Brain microvascular endothelial cell (primary cell): ENCODE measurements around the gene VSTM2B.

Source experiments
- DNase-seq: peaks from one replicate; pipeline ENCODE4 v3.0.0-alpha.2; 2020
- H3K27ac ChIP-seq: fragments of 250-450 bp; sonication (Bioruptor Pico); 2 replicates; pipeline ENCODE4 v1.5.1; 2020; ENCODE audit warnings: mild to moderate bottlenecking, moderate library complexity
- H3K27me3 ChIP-seq: fragments of 250-450 bp; sonication (Bioruptor Pico); replicated peaks from 2 replicates; pipeline ENCODE4 v1.5.1; 2020; ENCODE audit warnings: mild to moderate bottlenecking
- H3K36me3 ChIP-seq: fragments of 250-450 bp; sonication (Bioruptor Pico); replicated peaks from 2 replicates; pipeline ENCODE4 v1.5.1; 2020; ENCODE audit warnings: mild to moderate bottlenecking
- H3K4me3 ChIP-seq: 2 replicates; pipeline ENCODE4 v1.5.1; 2011; ENCODE audit warnings: low read depth, mild to moderate bottlenecking, control low read depth, low read length, moderate library complexity
- in situ Hi-C: cut with HindIII; loops from 2 replicates; pipeline ENCODE4 v1.10.0; 2017; ENCODE audit warnings: low sequenced_read_pairs, low pct_ligation_motif_present
- TF ChIP-seq, protein P1 (sequence below): IDR thresholded peaks from 2 replicates; pipeline ENCODE4 v1.5.1; 2011; ENCODE audit warnings: low read depth, mild to moderate bottlenecking, moderate library complexity, low read length, control low read depth, inconsistent platforms; ENCODE audit errors: missing control alignments

The VSTM2B gene

DNA sequence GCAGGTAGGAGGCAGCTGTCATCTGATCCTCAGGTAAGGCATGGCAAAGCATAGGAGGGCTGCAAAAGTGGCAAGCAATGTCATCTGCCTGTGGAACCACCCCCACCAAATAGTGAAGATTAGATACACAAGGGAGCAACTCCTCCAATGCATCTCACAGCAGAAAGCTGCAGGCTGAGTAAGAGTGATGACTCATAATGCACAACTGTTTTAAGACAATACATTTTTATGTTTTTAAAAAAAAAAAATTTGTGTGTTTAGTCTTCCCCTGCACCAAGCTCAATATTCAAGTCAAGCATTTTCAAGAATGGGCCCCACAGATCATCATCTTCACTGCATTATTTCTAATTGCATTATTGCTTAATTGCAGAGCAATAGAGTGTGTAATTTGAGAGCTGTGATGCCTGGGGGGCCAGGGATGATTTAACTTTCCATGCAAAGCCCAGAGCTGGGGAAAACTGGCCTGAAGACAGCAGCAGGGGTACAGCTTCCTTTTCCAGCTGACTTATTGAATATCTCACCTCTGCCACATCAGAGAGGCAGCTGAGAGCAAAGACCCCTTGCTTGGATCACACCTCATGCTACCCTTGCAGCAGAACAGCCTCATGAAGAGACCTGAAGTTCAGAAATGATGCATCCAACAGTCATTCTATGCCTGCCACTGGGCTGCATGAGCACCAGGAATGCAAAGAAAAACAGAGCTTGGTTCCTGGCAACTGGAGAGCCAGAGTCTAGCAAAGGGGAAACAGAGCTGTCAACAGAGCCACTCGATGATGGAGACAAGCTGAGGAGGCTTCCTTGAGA is 57.6 kb downstream of the VSTM2B start:
- Histone ChIP-seq H3K36me3 (no peaks in the 10 kb centered on the region), H3K4me3 (no peak overlapping the region), H3K27ac (no peak overlapping the region), H3K27me3 (no peaks in the 10 kb centered on the region)
- in situ Hi-C loops: no loop called here
- TF ChIP-seq, protein P1, sequence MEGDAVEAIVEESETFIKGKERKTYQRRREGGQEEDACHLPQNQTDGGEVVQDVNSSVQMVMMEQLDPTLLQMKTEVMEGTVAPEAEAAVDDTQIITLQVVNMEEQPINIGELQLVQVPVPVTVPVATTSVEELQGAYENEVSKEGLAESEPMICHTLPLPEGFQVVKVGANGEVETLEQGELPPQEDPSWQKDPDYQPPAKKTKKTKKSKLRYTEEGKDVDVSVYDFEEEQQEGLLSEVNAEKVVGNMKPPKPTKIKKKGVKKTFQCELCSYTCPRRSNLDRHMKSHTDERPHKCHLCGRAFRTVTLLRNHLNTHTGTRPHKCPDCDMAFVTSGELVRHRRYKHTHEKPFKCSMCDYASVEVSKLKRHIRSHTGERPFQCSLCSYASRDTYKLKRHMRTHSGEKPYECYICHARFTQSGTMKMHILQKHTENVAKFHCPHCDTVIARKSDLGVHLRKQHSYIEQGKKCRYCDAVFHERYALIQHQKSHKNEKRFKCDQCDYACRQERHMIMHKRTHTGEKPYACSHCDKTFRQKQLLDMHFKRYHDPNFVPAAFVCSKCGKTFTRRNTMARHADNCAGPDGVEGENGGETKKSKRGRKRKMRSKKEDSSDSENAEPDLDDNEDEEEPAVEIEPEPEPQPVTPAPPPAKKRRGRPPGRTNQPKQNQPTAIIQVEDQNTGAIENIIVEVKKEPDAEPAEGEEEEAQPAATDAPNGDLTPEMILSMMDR: no peak
- DNase-seq: no peak

DNA sequence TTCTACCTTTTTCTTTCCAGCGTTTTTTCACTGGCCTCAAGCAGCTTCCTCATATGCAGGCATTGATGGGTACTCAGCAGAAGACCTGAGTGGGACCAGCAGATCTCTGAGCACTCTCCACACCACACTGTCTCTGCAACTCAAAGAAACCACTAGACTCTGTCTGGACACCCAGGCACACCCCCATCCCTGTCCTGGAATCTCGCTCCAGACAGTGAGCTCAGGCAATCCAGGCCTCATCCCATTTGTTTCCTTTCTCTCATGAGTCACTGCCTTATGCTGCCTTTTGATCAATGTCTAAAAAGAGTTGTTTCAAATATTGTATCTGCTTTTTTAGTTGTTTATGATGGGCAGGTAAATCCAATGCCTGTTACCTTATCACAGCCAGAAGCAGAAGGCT is 60.6 kb downstream of the VSTM2B start:
- TF ChIP-seq, protein P1: no peak
- no peak for DNase-seq
- Histone ChIP-seq H3K36me3 (no peaks in the 10 kb centered on the region), H3K27me3 (no peaks in the 10 kb centered on the region), H3K27ac (no peak overlapping the region), H3K4me3 (no peak overlapping the region)
- in situ Hi-C loops: no loop called here

DNA sequence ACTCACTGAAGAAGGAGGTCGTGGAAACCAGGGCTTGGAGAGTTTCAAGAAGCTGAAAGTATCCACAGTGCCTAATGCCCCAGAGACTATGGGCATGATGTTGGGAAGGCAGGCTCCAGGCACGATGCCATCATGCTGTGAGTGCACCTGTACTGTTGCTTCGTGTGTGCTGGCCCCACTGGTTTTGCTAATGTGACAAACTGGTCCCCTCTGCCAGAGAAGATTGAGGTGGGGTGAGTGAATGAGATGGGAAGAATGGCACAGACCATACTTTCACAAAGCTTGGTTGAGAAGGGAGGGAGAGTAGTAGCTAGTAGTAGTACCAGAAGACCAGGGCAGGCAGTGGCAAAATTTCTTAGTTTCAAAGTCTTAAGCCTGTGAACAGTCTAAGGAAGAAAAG is 61.3 kb downstream of the VSTM2B start:
- no peak overlapping the region for H3K27ac ChIP-seq
- no peaks in the 10 kb centered on the region for H3K36me3 ChIP-seq
- H3K4me3 ChIP-seq: no peak overlapping the region
- no peak for DNase-seq
- TF ChIP-seq, protein P1: no peak
- no peaks in the 10 kb centered on the region for H3K27me3 ChIP-seq
- in situ Hi-C loops: no loop called here

DNA sequence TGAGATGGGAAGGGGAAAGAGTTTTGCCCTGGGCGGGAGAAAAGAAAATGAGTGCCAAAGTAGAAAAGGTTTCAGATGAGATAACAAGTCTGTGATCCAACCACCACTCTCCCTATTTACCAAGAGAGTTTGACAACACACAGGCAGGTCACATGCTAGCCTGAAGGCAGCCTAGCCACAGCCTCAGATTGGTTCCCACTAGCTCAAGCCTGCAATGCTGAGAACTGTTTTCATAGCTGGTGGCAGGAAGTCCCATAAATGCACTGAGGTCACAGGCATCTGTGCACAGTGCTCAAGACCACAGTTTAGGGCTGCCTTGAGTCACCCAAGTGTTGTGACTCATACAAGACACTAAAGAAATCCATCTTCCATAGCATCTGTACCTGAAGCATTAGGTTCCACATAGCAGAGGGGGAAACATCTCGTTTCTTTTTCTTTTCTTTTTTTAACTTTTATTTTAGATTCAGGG is 61.8 kb downstream of the VSTM2B start:
- no peaks in the 10 kb centered on the region for H3K36me3 ChIP-seq
- DNase-seq: peak; percentile 34
- TF ChIP-seq, protein P1: no peak
- in situ Hi-C loops: no loop called here
- no peak overlapping the region for H3K27ac ChIP-seq
- H3K27me3 ChIP-seq: no peaks in the 10 kb centered on the region
- H3K4me3 ChIP-seq: no peak overlapping the region

DNA sequence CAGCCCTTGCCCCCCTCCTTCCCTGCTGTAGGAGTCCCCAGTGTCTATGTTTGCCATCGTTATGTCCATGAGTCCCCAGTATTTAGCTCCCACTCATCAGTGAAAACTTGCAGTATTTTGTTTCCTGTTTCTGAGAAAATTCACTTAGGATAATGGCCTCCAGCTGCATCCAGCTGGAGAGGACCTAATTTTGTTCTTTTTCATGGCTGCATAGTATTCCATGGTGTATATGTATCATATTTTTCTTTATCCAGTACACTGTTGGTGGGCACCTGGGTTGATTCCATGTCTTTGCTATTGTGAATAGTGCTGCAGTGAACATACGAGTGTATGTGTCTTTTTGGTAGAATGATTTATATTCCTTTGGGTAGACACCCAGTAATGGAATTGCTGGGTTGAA is 62.3 kb downstream of the VSTM2B start:
- H3K4me3 ChIP-seq: no peak overlapping the region
- TF ChIP-seq, protein P1: no peak
- in situ Hi-C loops: no loop called here
- H3K27me3 ChIP-seq: no peaks in the 10 kb centered on the region
- H3K36me3 ChIP-seq: no peaks in the 10 kb centered on the region
- no peak for DNase-seq
- no peak overlapping the region for H3K27ac ChIP-seq

DNA sequence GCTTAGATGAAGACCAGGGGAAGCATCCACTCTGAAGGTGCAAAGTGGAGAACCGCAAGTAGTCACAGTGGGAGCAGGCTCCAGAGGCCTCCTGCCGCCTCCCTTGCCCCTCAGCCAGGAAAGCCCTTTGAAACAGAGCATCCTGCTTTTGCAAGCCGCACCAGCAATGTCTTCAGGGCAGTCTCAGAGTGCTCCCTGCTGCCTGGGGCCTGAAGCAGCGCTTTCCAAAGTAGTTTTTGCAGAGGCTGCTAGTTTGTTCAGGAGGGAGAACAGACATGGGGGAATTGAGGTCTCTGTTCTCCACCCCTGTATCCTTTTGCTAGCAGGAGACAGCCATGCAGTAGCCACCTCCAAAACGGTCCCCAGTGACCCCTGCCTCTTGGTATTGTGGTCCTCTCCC is 64.5 kb downstream of the VSTM2B start:
- no peak overlapping the region for H3K27ac ChIP-seq

More for the DNA sequence above, 64.5 kb downstream of the VSTM2B start:
- in situ Hi-C loops: no loop called here
- Histone ChIP-seq H3K4me3 (no peak overlapping the region), H3K36me3 (no peaks in the 10 kb centered on the region), H3K27me3 (no peaks in the 10 kb centered on the region)
- TF ChIP-seq, protein P1: peak; percentile 12
- no peak for DNase-seq
